K562 (cell line): Measurements from ENCODE around the gene RSPH6A. TPM values are rescaled to one million over a fixed set of nuclear protein-coding genes. Genes with fewer than 3 reads are reported as not detected.

Experiments used
- C11orf30 ChIP-seq: fragments of 450-650 bp; IDR thresholded peaks from 2 replicates; pipeline ENCODE4 v1.6.1; 2016; ENCODE audit warnings: low read depth, mild to moderate bottlenecking
- CBX1 ChIP-seq: sonication (generic); IDR thresholded peaks from 2 replicates; pipeline ENCODE4 v1.6.1; 2016; ENCODE audit warnings: antibody characterized with exemption, low read depth, mild to moderate bottlenecking
- EP300 ChIP-seq: IDR thresholded peaks from 2 replicates; pipeline ENCODE4 v1.6.1; 2012; ENCODE audit warnings: low read length, improper control_type of control experiment
- ERF ChIP-seq: fragments of 450-650 bp; formaldehyde crosslinking; IDR thresholded peaks from 2 replicates; pipeline ENCODE4 v1.4.0; 2020; ENCODE audit warnings: mild to moderate bottlenecking, mixed read lengths
- GABPB2 ChIP-seq: fragments of 250-450 bp; sonication (Bioruptor Pico); conservative IDR thresholded peaks from 2 replicates; pipeline ENCODE4 v1.5.1; 2021; ENCODE audit warnings: mild to moderate bottlenecking
- HDAC6 ChIP-seq: IDR thresholded peaks from 2 replicates; pipeline ENCODE4 v1.6.1; 2012; ENCODE audit warnings: low read depth, mild to moderate bottlenecking, control low read depth, inconsistent platforms, low read length, moderate library complexity
- HMG20B ChIP-seq: fragments of 250-450 bp; sonication (Bioruptor Pico); IDR thresholded peaks from 2 replicates; pipeline ENCODE4 v1.5.0; 2021; ENCODE audit warnings: mild to moderate bottlenecking
- IFI16 ChIP-seq: fragments of 250-450 bp; sonication (Bioruptor Pico); IDR thresholded peaks from 2 replicates; pipeline ENCODE4 v2.1.2; 2022; ENCODE audit warnings: mild to moderate bottlenecking, inconsistent platforms
- KLF16 ChIP-seq: IDR thresholded peaks from 2 replicates; pipeline ENCODE4 v1.6.1; 2016; ENCODE audit warnings: antibody characterized with exemption
- MCM5 ChIP-seq: fragments of 450-650 bp; IDR thresholded peaks from 2 replicates; pipeline ENCODE4 v1.6.1; 2016; ENCODE audit warnings: low read depth
- MED1 ChIP-seq: sonication (generic); formaldehyde crosslinking; IDR thresholded peaks from 2 replicates; pipeline ENCODE4 v1.8.1; 2023; ENCODE audit warnings: missing genetic modification reagents, borderline replicate concordance
- PTTG1 ChIP-seq: fragments of 450-650 bp; IDR thresholded peaks from 2 replicates; pipeline ENCODE4 v1.6.1; 2016; ENCODE audit warnings: low read depth, mild to moderate bottlenecking, missing genetic modification characterization, missing compliant biosample characterization
- RBM14 ChIP-seq: fragments of 200-400 bp; formaldehyde crosslinking; IDR thresholded peaks from 2 replicates; pipeline ENCODE4 v1.6.1; 2018; ENCODE audit warnings: low read depth, mild to moderate bottlenecking, low read length, moderate library complexity, borderline replicate concordance; ENCODE audit not compliant: insufficient read depth
- RBM25 ChIP-seq: fragments of 200-400 bp; formaldehyde crosslinking; IDR thresholded peaks from 2 replicates; pipeline ENCODE4 v1.6.1; 2018; ENCODE audit warnings: low read length, low read depth, moderate library complexity; ENCODE audit not compliant: severe bottlenecking
- RFX1 ChIP-seq: fragments of 450-650 bp; IDR thresholded peaks from 2 replicates; pipeline ENCODE4 v1.6.1; 2016; ENCODE audit warnings: mild to moderate bottlenecking, moderate library complexity
- SMAD4 ChIP-seq: fragments of 250-450 bp; sonication (Bioruptor Pico); conservative IDR thresholded peaks from 2 replicates; pipeline ENCODE4 v1.8.0; 2021; ENCODE audit warnings: inconsistent platforms, mild to moderate bottlenecking, moderate library complexity
- ZNF197 ChIP-seq: fragments of 200-800 bp; sonication (Bioruptor generic); IDR thresholded peaks from 2 replicates; pipeline ENCODE4 v1.6.1; 2016; ENCODE audit warnings: low read depth, missing genetic modification characterization, missing compliant biosample characterization
- ZNF644 ChIP-seq: fragments of 200-800 bp; sonication (Bioruptor generic); IDR thresholded peaks from 2 replicates; pipeline ENCODE4 v1.6.1; 2016; ENCODE audit warnings: low read depth, missing genetic modification characterization, missing compliant biosample characterization
- ZNF699 ChIP-seq: fragments of 250-450 bp; sonication (Bioruptor Pico); IDR thresholded peaks from 2 replicates; pipeline ENCODE4 v1.8.0; 2021; ENCODE audit warnings: mild to moderate bottlenecking, moderate library complexity; ENCODE audit not compliant: insufficient replicate concordance
- ZNF717 ChIP-seq: fragments of 250-450 bp; sonication (Bioruptor Pico); IDR thresholded peaks from 2 replicates; pipeline ENCODE4 v1.5.0; 2021
- ZNF830 ChIP-seq: fragments of 250-450 bp; sonication (Bioruptor Pico); IDR thresholded peaks from 2 replicates; pipeline ENCODE4 v1.5.0; 2021; ENCODE audit warnings: mild to moderate bottlenecking
- polyA plus RNA-seq, 8 experiments: library from polyadenylated mRNA; depleted of rRNA in 4 of 8; stranded (reverse) in 5 of 8; unstranded in 3 of 8; fragments of >200 nt; fragmentation: Nextera tagmentation in 2 of 8; fragmentation: Illumina TruSeq in 1 of 8; extraction: Ambion mirVana in 2 of 8; extraction: Trizol in 1 of 8; gene quantifications; 2 replicates each; pipeline versions ENCODE4 v1.2.1 to v1.2.3, GENCODE V29; 2011 to 2014; ENCODE audit warnings: inconsistent platforms in 1 of 8, missing spikeins in 1 of 8
- total RNA-seq, 7 experiments: library from RNA; depleted of rRNA in 6 of 7; stranded (reverse); fragments of >200 nt in 6 of 7; fragmentation: Illumina TruSeq in 2 of 7; extraction: Trizol in 2 of 7; gene quantifications; 2 replicates each; pipeline versions ENCODE4 v1.2.1 to v1.2.3, GENCODE V29; 2011 to 2021; ENCODE audit warnings: low replicate concordance in 1 of 7
- TF ChIP-seq, protein P1 (sequence below): fragments of 450-650 bp; formaldehyde crosslinking; IDR thresholded peaks from 2 replicates; pipeline ENCODE4 v1.4.0; 2022; ENCODE audit warnings: mild to moderate bottlenecking, moderate library complexity
- TF ChIP-seq, protein P2 (sequence below): fragments of 450-650 bp; IDR thresholded peaks from 2 replicates; pipeline ENCODE4 v1.7.1; 2018; ENCODE audit warnings: mild to moderate bottlenecking, low read depth; ENCODE audit not compliant: partially characterized antibody
- TF ChIP-seq, protein P3 (sequence below), 2 experiments: IDR thresholded peaks; 2 replicates each; pipeline ENCODE4 v1.6.1; 2012; ENCODE audit warnings: improper control_type of control experiment in 2 of 2, low read depth in 2 of 2, low read length in 2 of 2, borderline replicate concordance in 1 of 2

The RSPH6A gene
- total and polyA plus RNA-seq, 9 of the 15 experiments (the other 6 are each of a cell fraction or from before 2014, with no cell fraction given): 0.03 to 0.15 (median 0.07) TPM; not detected in 5

DNA sequence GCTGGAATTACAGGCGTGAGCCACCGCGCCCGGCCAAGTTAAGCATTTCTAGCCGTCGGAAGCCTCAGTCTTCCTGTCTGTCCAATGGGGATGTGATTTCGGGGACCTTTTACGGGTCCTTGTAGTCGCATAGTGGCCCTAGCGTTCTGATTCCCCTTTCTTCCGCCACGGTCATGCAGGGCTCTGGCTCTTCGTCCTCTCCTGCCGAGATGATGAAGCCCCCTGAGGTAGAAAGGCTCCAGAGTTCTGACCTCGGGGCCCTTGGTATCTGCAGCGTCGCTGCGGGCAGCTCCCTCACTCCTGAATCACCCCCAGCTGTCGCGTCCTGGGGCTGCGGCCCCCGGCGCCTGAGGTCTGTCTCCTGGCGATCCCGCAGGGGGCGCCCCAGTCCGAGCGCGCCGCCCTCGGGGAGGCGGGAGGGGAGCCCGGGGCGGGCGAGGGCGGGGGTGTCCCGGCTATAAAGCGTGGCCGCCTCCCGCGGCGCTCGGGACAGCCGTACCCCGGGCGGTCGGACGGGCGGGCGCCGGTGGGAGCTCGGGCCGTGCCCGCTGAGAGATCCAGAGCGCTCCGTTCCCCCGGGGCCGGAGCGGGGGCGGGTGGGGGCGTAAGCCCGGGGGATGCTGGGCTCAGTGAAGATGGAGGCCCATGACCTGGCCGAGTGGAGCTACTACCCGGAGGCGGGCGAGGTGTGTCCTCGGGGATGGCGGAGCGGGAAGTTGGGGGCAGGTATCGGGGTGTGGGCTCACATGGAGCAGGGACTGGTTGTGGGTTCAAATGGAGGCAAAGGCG, 48.9 kb upstream of the RSPH6A start, which contains the start of gene FOXA3 (continued):
- no peak for TF ChIP-seq HDAC6
- TF ChIP-seq, protein P1, sequence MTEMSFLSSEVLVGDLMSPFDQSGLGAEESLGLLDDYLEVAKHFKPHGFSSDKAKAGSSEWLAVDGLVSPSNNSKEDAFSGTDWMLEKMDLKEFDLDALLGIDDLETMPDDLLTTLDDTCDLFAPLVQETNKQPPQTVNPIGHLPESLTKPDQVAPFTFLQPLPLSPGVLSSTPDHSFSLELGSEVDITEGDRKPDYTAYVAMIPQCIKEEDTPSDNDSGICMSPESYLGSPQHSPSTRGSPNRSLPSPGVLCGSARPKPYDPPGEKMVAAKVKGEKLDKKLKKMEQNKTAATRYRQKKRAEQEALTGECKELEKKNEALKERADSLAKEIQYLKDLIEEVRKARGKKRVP (CRISPR knock-in tag): no peak
- no peak for TF ChIP-seq ZNF830 (CRISPR knock-in tag)
- TF ChIP-seq EP300: peak; percentile 24; the same call in 1 of the 2 replicates
- peak; percentile 99 for TF ChIP-seq CBX1
- no peak for TF ChIP-seq ERF
- peak; percentile 29; the same call in 1 of the 2 replicates for TF ChIP-seq KLF16
- no peak for TF ChIP-seq RFX1
- TF ChIP-seq, protein P2, sequence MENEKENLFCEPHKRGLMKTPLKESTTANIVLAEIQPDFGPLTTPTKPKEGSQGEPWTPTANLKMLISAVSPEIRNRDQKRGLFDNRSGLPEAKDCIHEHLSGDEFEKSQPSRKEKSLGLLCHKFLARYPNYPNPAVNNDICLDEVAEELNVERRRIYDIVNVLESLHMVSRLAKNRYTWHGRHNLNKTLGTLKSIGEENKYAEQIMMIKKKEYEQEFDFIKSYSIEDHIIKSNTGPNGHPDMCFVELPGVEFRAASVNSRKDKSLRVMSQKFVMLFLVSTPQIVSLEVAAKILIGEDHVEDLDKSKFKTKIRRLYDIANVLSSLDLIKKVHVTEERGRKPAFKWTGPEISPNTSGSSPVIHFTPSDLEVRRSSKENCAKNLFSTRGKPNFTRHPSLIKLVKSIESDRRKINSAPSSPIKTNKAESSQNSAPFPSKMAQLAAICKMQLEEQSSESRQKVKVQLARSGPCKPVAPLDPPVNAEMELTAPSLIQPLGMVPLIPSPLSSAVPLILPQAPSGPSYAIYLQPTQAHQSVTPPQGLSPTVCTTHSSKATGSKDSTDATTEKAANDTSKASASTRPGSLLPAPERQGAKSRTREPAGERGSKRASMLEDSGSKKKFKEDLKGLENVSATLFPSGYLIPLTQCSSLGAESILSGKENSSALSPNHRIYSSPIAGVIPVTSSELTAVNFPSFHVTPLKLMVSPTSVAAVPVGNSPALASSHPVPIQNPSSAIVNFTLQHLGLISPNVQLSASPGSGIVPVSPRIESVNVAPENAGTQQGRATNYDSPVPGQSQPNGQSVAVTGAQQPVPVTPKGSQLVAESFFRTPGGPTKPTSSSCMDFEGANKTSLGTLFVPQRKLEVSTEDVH: peak; percentile 14
- TF ChIP-seq ZNF717 (CRISPR knock-in tag): no peak
- peak; percentile 84 for TF ChIP-seq RBM25
- peak; percentile 65 for TF ChIP-seq SMAD4 (CRISPR knock-in tag)
- TF ChIP-seq PTTG1 (tag): no peak
- no peak for TF ChIP-seq GABPB2 (CRISPR knock-in tag)
- no peak for TF ChIP-seq MCM5
- no peak for TF ChIP-seq C11orf30
- TF ChIP-seq RBM14: no peak
- no peak for TF ChIP-seq ZNF699 (CRISPR knock-in tag)
- TF ChIP-seq, protein P3, sequence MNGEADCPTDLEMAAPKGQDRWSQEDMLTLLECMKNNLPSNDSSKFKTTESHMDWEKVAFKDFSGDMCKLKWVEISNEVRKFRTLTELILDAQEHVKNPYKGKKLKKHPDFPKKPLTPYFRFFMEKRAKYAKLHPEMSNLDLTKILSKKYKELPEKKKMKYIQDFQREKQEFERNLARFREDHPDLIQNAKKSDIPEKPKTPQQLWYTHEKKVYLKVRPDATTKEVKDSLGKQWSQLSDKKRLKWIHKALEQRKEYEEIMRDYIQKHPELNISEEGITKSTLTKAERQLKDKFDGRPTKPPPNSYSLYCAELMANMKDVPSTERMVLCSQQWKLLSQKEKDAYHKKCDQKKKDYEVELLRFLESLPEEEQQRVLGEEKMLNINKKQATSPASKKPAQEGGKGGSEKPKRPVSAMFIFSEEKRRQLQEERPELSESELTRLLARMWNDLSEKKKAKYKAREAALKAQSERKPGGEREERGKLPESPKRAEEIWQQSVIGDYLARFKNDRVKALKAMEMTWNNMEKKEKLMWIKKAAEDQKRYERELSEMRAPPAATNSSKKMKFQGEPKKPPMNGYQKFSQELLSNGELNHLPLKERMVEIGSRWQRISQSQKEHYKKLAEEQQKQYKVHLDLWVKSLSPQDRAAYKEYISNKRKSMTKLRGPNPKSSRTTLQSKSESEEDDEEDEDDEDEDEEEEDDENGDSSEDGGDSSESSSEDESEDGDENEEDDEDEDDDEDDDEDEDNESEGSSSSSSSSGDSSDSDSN (IDR thresholded peaks at IDR 0.05; ENCODE audit: borderline replicate concordance in 1 of 2, low read depth in 2 of 2, low read length in 2 of 2): peak in 1 of 2 experiments; percentile 48; a peak in 1 of 4 replicates
- TF ChIP-seq HMG20B (CRISPR knock-in tag): no peak
- no peak for TF ChIP-seq MED1
- TF ChIP-seq IFI16: no peak
- no peak for TF ChIP-seq ZNF197 (CRISPR knock-in tag)
- no peak for TF ChIP-seq ZNF644 (tag)
